K562 (cell line): Measurements from ENCODE around the gene CSKMT. TPM values are rescaled to one million over a fixed set of nuclear protein-coding genes. Genes with fewer than 3 reads are reported as not detected.

Source experiments
- ATAC-seq: fragments of 200-7000 bp; cut with Tn5 transposase; 3 replicates; pipeline ENCODE4 v1.9.1; 2020; ENCODE audit warnings: moderate library complexity
- BruUV-seq: library from RNA; stranded (reverse); fragments of 400-500 nt; replicated peaks from 2 replicates; lab custom pipeline; 2021; lab: Mats Ljungman, UMichigan
- CTCF ChIA-PET: fragments of 300-600 bp; formaldehyde crosslinking; extraction: SDS; loops from one replicate; lab custom pipeline; 2021; ENCODE audit warnings: low intra/inter-chr PET ratio; lab: Yijun Ruan, JAX
- POLR2A ChIA-PET: fragments of 300-600, 350-650 bp; sonication (Branson Sonifier 250); formaldehyde crosslinking; extraction: SDS; loops from one replicate; lab custom pipeline; 2021; ENCODE audit warnings: antibody characterized with exemption, inconsistent platforms; lab: Yijun Ruan, JAX
- DNase-seq, 4 experiments: peaks; one replicate each; pipeline versions ENCODE4 v3.0.0 to v3.0.0-alpha.2; 2011 to 2018; ENCODE audit warnings: low spot score in 3 of 4, mixed read lengths in 3 of 4; ENCODE audit errors: extremely low read depth in 1 of 4
- FAIRE-seq: peaks from 2 replicates; lab custom pipeline; 2011; peaks lifted over from hg19 to GRCh38; lab: Jason Lieb, UNC
- H2AFZ ChIP-seq: 2 replicates; pipeline ENCODE4 v1.6.0; 2011; ENCODE audit warnings: low read depth, low read length, control low read depth, inconsistent platforms
- H3K27ac ChIP-seq: fragments of 200-600 bp; 3 replicates; pipeline ENCODE4 v1.8.0; 2011; ENCODE audit warnings: low read depth, mild to moderate bottlenecking, control low read depth, inconsistent platforms, low read length, moderate library complexity, mixed read lengths; ENCODE audit errors: extremely low read depth
- H3K27me3 ChIP-seq, 2 experiments: fragments of 300-600 bp in 1 of 2; 2 replicates in 1 of 2; 3 replicates in 1 of 2; pipeline versions ENCODE4 v1.6.0 to v1.8.0; 2011; ENCODE audit warnings: inconsistent platforms in 2 of 2, low read length in 2 of 2, mild to moderate bottlenecking in 1 of 2, mixed read lengths in 1 of 2, moderate library complexity in 1 of 2; ENCODE audit not compliant: control insufficient read depth in 2 of 2, insufficient read depth in 2 of 2
- H3K36me3 ChIP-seq: fragments of 300-600 bp; 3 replicates; pipeline ENCODE4 v1.8.0; 2011; ENCODE audit warnings: mild to moderate bottlenecking, low read length, inconsistent platforms; ENCODE audit not compliant: control insufficient read depth, insufficient read depth
- H3K4me1 ChIP-seq, 2 experiments: fragments of 200-600 bp in 1 of 2; replicated peaks in 1 of 2; 2 replicates in 1 of 2; 3 replicates in 1 of 2; pipeline versions ENCODE4 v1.5.1 to v1.8.0; 2011; ENCODE audit warnings: inconsistent platforms in 2 of 2, low read length in 2 of 2, mild to moderate bottlenecking in 1 of 2, mixed read lengths in 1 of 2, moderate library complexity in 1 of 2; ENCODE audit not compliant: control insufficient read depth in 2 of 2, insufficient read depth in 2 of 2
- H3K4me2 ChIP-seq: 2 replicates; pipeline ENCODE4 v1.6.1; 2011; ENCODE audit warnings: low read length, control low read depth, inconsistent platforms, mixed read lengths; ENCODE audit not compliant: insufficient read depth
- H3K4me3 ChIP-seq: fragments of 200-600 bp; sonication (generic), shearing (Covaris generic); 2 replicates; pipeline ENCODE4 v1.5.1; 2016; ENCODE audit warnings: control low read depth, inconsistent platforms
- H3K79me2 ChIP-seq: fragments of 200-600 bp; 3 replicates; pipeline ENCODE4 v1.8.0; 2011; ENCODE audit warnings: low read length, inconsistent platforms; ENCODE audit not compliant: control insufficient read depth, insufficient read depth
- H3K9ac ChIP-seq, 2 experiments: 2 replicates each; pipeline versions ENCODE4 v1.6.0 to v1.6.1; 2011; ENCODE audit warnings: low read depth in 2 of 2, low read length in 2 of 2, control low read depth in 1 of 2, inconsistent platforms in 1 of 2, mild to moderate bottlenecking in 1 of 2, mixed read lengths in 1 of 2; ENCODE audit not compliant: insufficient read depth in 1 of 2
- H3K9me1 ChIP-seq: one replicate; pipeline ENCODE4 v1.6.0; 2011; ENCODE audit warnings: inconsistent platforms, mild to moderate bottlenecking, low read length, moderate library complexity; ENCODE audit not compliant: control insufficient read depth, insufficient read depth
- H3K9me3 ChIP-seq: replicated peaks from 2 replicates; pipeline ENCODE4 v1.5.1; 2011; ENCODE audit warnings: low read depth, low read length, inconsistent platforms; ENCODE audit not compliant: control insufficient read depth, insufficient read depth
- H4K20me1 ChIP-seq: replicated peaks from 2 replicates; pipeline ENCODE4 v1.6.1; 2011; ENCODE audit warnings: low read length, inconsistent platforms, mixed read lengths; ENCODE audit not compliant: control insufficient read depth, insufficient read depth
- CHD7 ChIP-seq: fragments of 200-600 bp; sonication (generic); IDR thresholded peaks from one replicate; pipeline ENCODE4 v1.6.1; 2012; ENCODE audit warnings: mild to moderate bottlenecking, low read depth, low read length, inconsistent platforms
- CTBP1 ChIP-seq: fragments of 450-650 bp; IDR thresholded peaks from 2 replicates; pipeline ENCODE4 v1.6.1; 2016; ENCODE audit warnings: borderline replicate concordance
- JUN ChIP-seq, 2 experiments: sonication (generic) in 1 of 2; formaldehyde crosslinking in 1 of 2; IDR thresholded peaks; 2 replicates each; pipeline versions ENCODE4 v1.6.1 to v1.8.0; 2012 to 2022; ENCODE audit warnings: borderline replicate concordance in 2 of 2, mild to moderate bottlenecking in 2 of 2, improper control_type of control experiment in 1 of 2, low read depth in 1 of 2, low read length in 1 of 2, missing genetic modification reagents in 1 of 2
- NCOA6 ChIP-seq: fragments of 450-650 bp; IDR thresholded peaks from 2 replicates; pipeline ENCODE4 v1.6.1; 2017; ENCODE audit warnings: mild to moderate bottlenecking
- VEZF1 ChIP-seq: fragments of 200-800 bp; sonication (Bioruptor generic); IDR thresholded peaks from 2 replicates; pipeline ENCODE4 v1.6.1; 2017; ENCODE audit warnings: missing genetic modification characterization, missing compliant biosample characterization
- ZNF224 ChIP-seq: sonication (generic); formaldehyde crosslinking; IDR thresholded peaks from 2 replicates; pipeline ENCODE4 v1.8.0; 2022; ENCODE audit warnings: mild to moderate bottlenecking, missing genetic modification reagents
- WGBS: fragments of 100-300 bp; shearing (Covaris generic); methylation state at CpG from one replicate; pipeline ENCODE4 v1.1.6; 2016; ENCODE audit warnings: low coverage, mixed read lengths; ENCODE audit not compliant: insufficient coverage; ENCODE audit errors: missing lambda C conversion rate; 5-methylcytosine and 5-hydroxymethylcytosine counted together
- in situ Hi-C: fragments of 300-500 bp; cut with MboI; formaldehyde crosslinking; loops from 4 replicates; pipeline ENCODE4 v1.15.0; 2018; ENCODE audit warnings: inconsistent platforms, mixed read lengths
- intact Hi-C: fragments of 100-400 bp; cut with micrococcal nuclease; formaldehyde crosslinking; loops from 2 replicates; pipeline ENCODE4 v1.14.2; 2022
- polyA plus RNA-seq, 8 experiments: library from polyadenylated mRNA; depleted of rRNA in 4 of 8; stranded (reverse) in 5 of 8; unstranded in 3 of 8; fragments of >200 nt; fragmentation: Nextera tagmentation in 2 of 8; fragmentation: Illumina TruSeq in 1 of 8; extraction: Ambion mirVana in 2 of 8; extraction: Trizol in 1 of 8; gene quantifications; 2 replicates each; pipeline versions ENCODE4 v1.2.1 to v1.2.3, GENCODE V29; 2011 to 2014; ENCODE audit warnings: inconsistent platforms in 1 of 8, missing spikeins in 1 of 8
- total RNA-seq, 7 experiments: library from RNA; depleted of rRNA in 6 of 7; stranded (reverse); fragments of >200 nt in 6 of 7; fragmentation: Illumina TruSeq in 2 of 7; extraction: Trizol in 2 of 7; gene quantifications; 2 replicates each; pipeline versions ENCODE4 v1.2.1 to v1.2.3, GENCODE V29; 2011 to 2021; ENCODE audit warnings: low replicate concordance in 1 of 7
- TF ChIP-seq, protein P1 (sequence below): fragments of 450-650 bp; formaldehyde crosslinking; IDR thresholded peaks from 2 replicates; pipeline ENCODE4 v1.4.0; 2020; ENCODE audit warnings: mild to moderate bottlenecking

CSKMT gene
- total and polyA plus RNA-seq, 9 of the 15 experiments (the other 6 are each of a cell fraction or from before 2014, with no cell fraction given): 10.3 to 108 (median 27.2) TPM

- H3K4me1 ChIP-seq: peaks cover 31 to 50% of the 10 kb centered on the region in 2 experiments; a peak in 4 of 5 replicates
- under 1% methylated on average over 13 of the region's 16 CpGs for WGBS
- H3K36me3 ChIP-seq: peaks cover 43% of the 10 kb centered on the region
- no peaks in the 10 kb centered on the region for H3K27me3 ChIP-seq
- DNase-seq (no peak), ATAC-seq (no peak; the same call in 2 of the 3 replicates), FAIRE-seq (no peak)
- TF ChIP-seq CTBP1 (no peak), NCOA6 (no peak), ZNF224 (CRISPR knock-in tag) (0 out of 2 replicates have a peak, but pooled peaks have one; percentile 3), VEZF1 (CRISPR knock-in tag) (peak; percentile 20; the same call in 1 of the 2 replicates), JUN (IDR thresholded peaks at IDR 0.05; ENCODE audit: borderline replicate concordance, low read depth, low read length) (no peak), JUN (CRISPR knock-in tag; IDR thresholded peaks at IDR 0.05; ENCODE audit: borderline replicate concordance) (no peak), CHD7 (no peak)
- TF ChIP-seq, protein P1, sequence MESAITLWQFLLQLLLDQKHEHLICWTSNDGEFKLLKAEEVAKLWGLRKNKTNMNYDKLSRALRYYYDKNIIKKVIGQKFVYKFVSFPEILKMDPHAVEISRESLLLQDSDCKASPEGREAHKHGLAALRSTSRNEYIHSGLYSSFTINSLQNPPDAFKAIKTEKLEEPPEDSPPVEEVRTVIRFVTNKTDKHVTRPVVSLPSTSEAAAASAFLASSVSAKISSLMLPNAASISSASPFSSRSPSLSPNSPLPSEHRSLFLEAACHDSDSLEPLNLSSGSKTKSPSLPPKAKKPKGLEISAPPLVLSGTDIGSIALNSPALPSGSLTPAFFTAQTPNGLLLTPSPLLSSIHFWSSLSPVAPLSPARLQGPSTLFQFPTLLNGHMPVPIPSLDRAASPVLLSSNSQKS (CRISPR knock-in tag): no peak
- H3K4me2 ChIP-seq: peak overlapping the region; percentile 83
- ChIA-PET CTCF (no interaction called here), POLR2A (interaction anchor here (0.6 to 2.7 kb wide), 8 partner anchors 11 to 163 kb away, joined by 3 to 13 read pairs (median 4); partner anchors contain the start of genes BSCL2, C11orf98, CSKMT and EEF1G)
- peak overlapping the region; percentile 85 to 99 for H3K9ac ChIP-seq
- H3K79me2 ChIP-seq: peaks cover 46% of the 10 kb centered on the region
- H3K4me3 ChIP-seq: peak overlapping the region; percentile 81
- H3K9me1 ChIP-seq: no peaks in the 10 kb centered on the region
- BruUV-seq: no TSS peak
- in situ Hi-C loops: no loop called here
- no peaks in the 10 kb centered on the region for H4K20me1 ChIP-seq
- peak overlapping the region; percentile 80 for H3K27ac ChIP-seq
- peak overlapping the region; percentile 99 for H2AFZ ChIP-seq
- no peaks in the 10 kb centered on the region for H3K9me3 ChIP-seq
- intact Hi-C loops: no loop called here
Observed at GRCh38 chr11:62678433-62678769, 13.3 kb downstream of the CSKMT start.
